ENCODE results near the gene ZBTB4.

ZBTB4 gene

GRCh38 chr17:7502987-7503386, 23.6 kb upstream of the ZBTB4 start:
- TF ChIP-seq EZH2phosphoT487 (conservative IDR thresholded peaks at IDR 0.05; ENCODE audit: low read length) (no peak), CTCF (IDR thresholded peaks at IDR 0.05; ENCODE audit: insufficient read depth, low read length, poor library complexity, severe bottlenecking) (no peak)
- no peak overlapping the region for H3K4me3 ChIP-seq (ENCODE audit: insufficient read depth, low read length, poor library complexity, severe bottlenecking)
- H3K27me3 ChIP-seq (ENCODE audit: low read length) = no peaks in the 10 kb centered on the region
- H3F3A ChIP-seq (ENCODE audit: insufficient read depth) = 0 out of 2 replicates have a peak, but pooled peaks cover 5% of the 10 kb centered on the region
- no peaks in the 10 kb centered on the region for H3K79me2 ChIP-seq (ENCODE audit: insufficient read depth, low read length)
- H2AFZ ChIP-seq (ENCODE audit: low read depth, low read length, severe bottlenecking) = no peak overlapping the region
- H4K20me1 ChIP-seq (ENCODE audit: low read depth, low read length) = no peaks in the 10 kb centered on the region
- no peak overlapping the region for H3K27ac ChIP-seq (ENCODE audit: low read depth, low read length)
- H3K36me3 ChIP-seq (ENCODE audit: low read length) = peaks cover 16% of the 10 kb centered on the region
- no peaks in the 10 kb centered on the region for H3K9me2 ChIP-seq (replicated peaks; ENCODE audit: insufficient read depth, low read length)
- no peaks in the 10 kb centered on the region for H3K9me3 ChIP-seq (ENCODE audit: insufficient read depth, low read length)
- H3K9ac ChIP-seq (ENCODE audit: low read length) = no peak overlapping the region
- no peak overlapping the region for H3K4me2 ChIP-seq (ENCODE audit: low read depth, low read length, poor library complexity, severe bottlenecking)

- Histone ChIP-seq H3K4me2 (ENCODE audit: low read depth, low read length, poor library complexity, severe bottlenecking) (no peak overlapping the region), H3K27ac (ENCODE audit: low read depth, low read length) (no peak overlapping the region), H3K9me3 (ENCODE audit: insufficient read depth, low read length) (no peaks in the 10 kb centered on the region), H4K20me1 (ENCODE audit: low read depth, low read length) (no peaks in the 10 kb centered on the region), H3K9ac (ENCODE audit: low read length) (no peak overlapping the region), H3K27me3 (ENCODE audit: low read length) (no peaks in the 10 kb centered on the region), H3K4me3 (ENCODE audit: insufficient read depth, low read length, poor library complexity, severe bottlenecking) (no peak overlapping the region), H3F3A (ENCODE audit: insufficient read depth) (0 out of 2 replicates have a peak, but pooled peaks cover 5% of the 10 kb centered on the region), H2AFZ (ENCODE audit: low read depth, low read length, severe bottlenecking) (no peak overlapping the region), H3K36me3 (ENCODE audit: low read length) (peaks cover 16% of the 10 kb centered on the region), H3K79me2 (ENCODE audit: insufficient read depth, low read length) (no peaks in the 10 kb centered on the region), H3K9me2 (replicated peaks; ENCODE audit: insufficient read depth, low read length) (no peaks in the 10 kb centered on the region)
- TF ChIP-seq CTCF (IDR thresholded peaks at IDR 0.05; ENCODE audit: insufficient read depth, low read length, poor library complexity, severe bottlenecking) = no peak
- TF ChIP-seq EZH2phosphoT487 (conservative IDR thresholded peaks at IDR 0.05; ENCODE audit: low read length) = no peak
Observed at GRCh38 chr17:7502171-7502847, 22.9 kb upstream of the ZBTB4 start.

GRCh38 chr17:7501729-7502128, 22.3 kb upstream of the ZBTB4 start:
- H3K4me2 ChIP-seq (ENCODE audit: low read depth, low read length, poor library complexity, severe bottlenecking) = no peak overlapping the region
- H4K20me1 ChIP-seq (ENCODE audit: low read depth, low read length) = no peaks in the 10 kb centered on the region
- H3K79me2 ChIP-seq (ENCODE audit: insufficient read depth, low read length) = no peaks in the 10 kb centered on the region
- H3F3A ChIP-seq (ENCODE audit: insufficient read depth) = 0 out of 2 replicates have a peak, but pooled peaks cover 5% of the 10 kb centered on the region
- no peak overlapping the region for H2AFZ ChIP-seq (ENCODE audit: low read depth, low read length, severe bottlenecking)
- H3K9me2 ChIP-seq (replicated peaks; ENCODE audit: insufficient read depth, low read length) = no peaks in the 10 kb centered on the region
- H3K9ac ChIP-seq (ENCODE audit: low read length) = no peak overlapping the region
- no peak overlapping the region for H3K4me3 ChIP-seq (ENCODE audit: insufficient read depth, low read length, poor library complexity, severe bottlenecking)
- no peaks in the 10 kb centered on the region for H3K27me3 ChIP-seq (ENCODE audit: low read length)
- H3K36me3 ChIP-seq (ENCODE audit: low read length) = peaks cover 16% of the 10 kb centered on the region
- TF ChIP-seq CTCF (IDR thresholded peaks at IDR 0.05; ENCODE audit: insufficient read depth, low read length, poor library complexity, severe bottlenecking) (no peak), EZH2phosphoT487 (conservative IDR thresholded peaks at IDR 0.05; ENCODE audit: low read length) (no peak)
- no peak overlapping the region for H3K27ac ChIP-seq (ENCODE audit: low read depth, low read length)
- H3K9me3 ChIP-seq (ENCODE audit: insufficient read depth, low read length) = no peaks in the 10 kb centered on the region

Data from SU-DHL-6 (cell line).